OCI-LY3 (cell line): ENCODE data around the gene RIIAD1.

Experiments
- EZH2phosphoT487 ChIP-seq: fragments of 200-600 bp; shearing (Covaris generic); IDR thresholded peaks from 2 replicates; pipeline ENCODE4 v1.6.1; 2018; ENCODE audit warnings: antibody characterized with exemption, mixed run types, low read depth
- TF ChIP-seq, protein P1 (sequence below): fragments of 200-600, 300-600 bp; sonication (generic); IDR thresholded peaks from 2 replicates; pipeline ENCODE4 v1.5.1; 2014; ENCODE audit warnings: antibody characterized with exemption, low read length, low read depth

DNA sequence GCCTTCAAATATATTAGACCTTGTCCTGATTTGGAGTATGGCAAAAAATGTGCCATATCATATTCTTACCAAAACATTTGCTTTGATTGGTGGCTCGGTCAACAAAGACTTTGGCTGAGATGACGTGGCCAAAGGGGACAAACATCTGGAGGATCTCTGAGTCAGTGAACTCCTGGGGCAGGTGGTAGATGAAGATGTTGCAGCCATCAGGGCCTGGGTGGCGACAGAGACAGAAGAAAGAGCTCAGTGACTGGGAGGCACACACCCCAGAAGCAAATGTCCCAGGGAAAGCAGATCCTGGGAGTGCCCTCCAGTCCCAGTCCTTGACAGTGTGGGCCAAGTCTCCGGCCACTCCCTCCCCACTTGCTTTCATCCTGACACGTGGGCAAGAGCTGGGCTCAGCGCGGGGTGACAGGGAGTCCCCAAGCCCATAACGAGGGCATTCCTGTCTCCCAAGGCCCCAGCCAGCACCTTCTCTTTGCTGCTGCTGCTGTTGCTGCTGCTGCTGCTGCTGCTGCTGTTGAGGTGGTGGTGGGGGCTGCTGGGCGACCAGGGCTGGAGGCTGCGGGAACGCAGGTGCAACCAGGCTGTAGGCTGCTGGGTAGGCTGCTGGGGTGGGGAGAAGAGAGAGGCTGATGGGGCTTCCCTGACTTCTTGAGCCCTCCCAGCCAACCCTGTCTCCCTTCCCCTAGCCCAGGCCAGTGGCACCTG lies 15.4 kb upstream of the RIIAD1 start:
- TF ChIP-seq, protein P1, sequence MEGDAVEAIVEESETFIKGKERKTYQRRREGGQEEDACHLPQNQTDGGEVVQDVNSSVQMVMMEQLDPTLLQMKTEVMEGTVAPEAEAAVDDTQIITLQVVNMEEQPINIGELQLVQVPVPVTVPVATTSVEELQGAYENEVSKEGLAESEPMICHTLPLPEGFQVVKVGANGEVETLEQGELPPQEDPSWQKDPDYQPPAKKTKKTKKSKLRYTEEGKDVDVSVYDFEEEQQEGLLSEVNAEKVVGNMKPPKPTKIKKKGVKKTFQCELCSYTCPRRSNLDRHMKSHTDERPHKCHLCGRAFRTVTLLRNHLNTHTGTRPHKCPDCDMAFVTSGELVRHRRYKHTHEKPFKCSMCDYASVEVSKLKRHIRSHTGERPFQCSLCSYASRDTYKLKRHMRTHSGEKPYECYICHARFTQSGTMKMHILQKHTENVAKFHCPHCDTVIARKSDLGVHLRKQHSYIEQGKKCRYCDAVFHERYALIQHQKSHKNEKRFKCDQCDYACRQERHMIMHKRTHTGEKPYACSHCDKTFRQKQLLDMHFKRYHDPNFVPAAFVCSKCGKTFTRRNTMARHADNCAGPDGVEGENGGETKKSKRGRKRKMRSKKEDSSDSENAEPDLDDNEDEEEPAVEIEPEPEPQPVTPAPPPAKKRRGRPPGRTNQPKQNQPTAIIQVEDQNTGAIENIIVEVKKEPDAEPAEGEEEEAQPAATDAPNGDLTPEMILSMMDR = no peak
- TF ChIP-seq EZH2phosphoT487 = no peak
